HG02943 (cell line): ENCODE data around the gene CHST6.
"Not testable (repeated sequence)": the region's sequence is repeated elsewhere in the genome, so short reads cannot be mapped to it uniquely, and the experiment has no call there.

Experiments used
- ATAC-seq: cut with Tn5 transposase; IDR thresholded peaks from one replicate; pipeline ENCODE4 v1.9.1; 2021; ENCODE audit warnings: mild to moderate bottlenecking, low read depth, moderate library complexity; ENCODE audit not compliant: unreplicated experiment

The CHST6 gene

DNA sequence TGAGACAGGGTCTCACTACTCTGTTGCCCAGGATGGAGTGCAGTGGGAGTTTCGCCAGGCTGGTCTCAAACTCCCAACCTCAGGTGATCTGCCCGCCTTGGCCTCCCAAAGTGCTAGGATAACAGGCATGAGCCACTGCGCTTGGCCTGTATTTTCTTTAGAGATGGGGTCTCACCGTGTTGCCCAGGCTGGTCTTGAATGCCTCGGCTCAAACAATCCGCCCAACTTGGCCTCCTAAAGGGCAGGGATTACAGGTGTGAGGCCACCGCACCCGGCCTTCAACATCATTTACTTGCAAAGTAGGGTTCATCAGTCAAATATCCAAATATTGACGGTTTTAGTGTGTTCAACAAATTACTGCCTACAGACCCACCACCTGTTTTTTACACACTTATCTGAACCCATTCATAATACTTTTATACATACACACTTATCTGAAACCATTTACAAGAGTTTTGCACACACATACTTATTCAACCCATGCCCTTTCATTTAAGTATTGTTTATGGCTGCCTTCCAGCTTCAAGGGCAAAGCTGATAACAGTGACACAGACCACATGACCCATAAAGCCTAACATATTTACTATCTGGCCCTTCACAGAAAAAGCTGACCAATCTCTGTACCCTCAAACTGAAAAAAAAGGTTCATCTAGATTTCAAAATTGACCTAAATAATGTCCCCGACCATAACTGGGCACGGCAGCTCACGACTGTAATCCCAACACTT, 42.6 kb downstream of the CHST6 start:
- no peak for ATAC-seq

- ATAC-seq, result no peak
Observed at GRCh38 chr16:75446416-75446815, 48.8 kb downstream of the CHST6 start.

DNA sequence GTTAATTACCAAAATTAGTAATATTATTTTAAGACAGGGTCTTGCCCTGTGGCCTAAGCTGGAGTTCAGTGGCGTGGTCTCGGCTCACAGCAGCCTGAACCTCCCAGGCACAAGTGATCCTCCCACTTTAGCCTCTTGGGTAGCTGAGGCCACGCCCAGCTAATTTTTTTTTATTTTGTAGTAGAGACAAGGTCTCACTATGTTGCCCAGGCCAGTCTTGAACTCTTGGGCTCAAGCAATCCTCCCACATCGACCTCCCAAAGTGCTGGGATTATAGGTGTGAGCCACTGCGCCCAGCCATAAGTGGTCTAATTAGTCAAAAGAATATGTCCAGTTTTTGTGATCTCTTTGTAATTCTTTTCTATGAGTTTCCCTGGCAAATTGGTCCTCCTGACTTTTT, 49.9 kb downstream of the CHST6 start:
- no peak for ATAC-seq

DNA sequence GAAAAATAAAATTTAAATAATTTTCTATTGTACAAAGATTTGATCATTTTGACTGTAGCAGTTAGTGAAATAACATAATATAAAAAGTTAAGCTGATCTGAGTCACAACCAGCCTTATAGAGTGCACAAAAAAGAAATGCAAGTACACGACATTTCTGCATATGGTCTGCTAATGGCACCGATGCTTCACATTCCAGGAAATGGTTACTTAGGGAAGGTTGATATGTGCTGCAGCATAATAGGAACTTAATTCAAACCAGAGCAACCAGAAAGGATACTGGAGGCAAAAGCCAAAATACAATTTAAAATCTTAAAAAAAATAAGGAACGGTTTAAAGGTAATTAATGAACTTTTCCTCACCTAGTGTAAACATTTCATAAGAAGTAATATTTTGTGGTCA, 51.9 kb downstream of the CHST6 start:
- ATAC-seq, result no peak

DNA sequence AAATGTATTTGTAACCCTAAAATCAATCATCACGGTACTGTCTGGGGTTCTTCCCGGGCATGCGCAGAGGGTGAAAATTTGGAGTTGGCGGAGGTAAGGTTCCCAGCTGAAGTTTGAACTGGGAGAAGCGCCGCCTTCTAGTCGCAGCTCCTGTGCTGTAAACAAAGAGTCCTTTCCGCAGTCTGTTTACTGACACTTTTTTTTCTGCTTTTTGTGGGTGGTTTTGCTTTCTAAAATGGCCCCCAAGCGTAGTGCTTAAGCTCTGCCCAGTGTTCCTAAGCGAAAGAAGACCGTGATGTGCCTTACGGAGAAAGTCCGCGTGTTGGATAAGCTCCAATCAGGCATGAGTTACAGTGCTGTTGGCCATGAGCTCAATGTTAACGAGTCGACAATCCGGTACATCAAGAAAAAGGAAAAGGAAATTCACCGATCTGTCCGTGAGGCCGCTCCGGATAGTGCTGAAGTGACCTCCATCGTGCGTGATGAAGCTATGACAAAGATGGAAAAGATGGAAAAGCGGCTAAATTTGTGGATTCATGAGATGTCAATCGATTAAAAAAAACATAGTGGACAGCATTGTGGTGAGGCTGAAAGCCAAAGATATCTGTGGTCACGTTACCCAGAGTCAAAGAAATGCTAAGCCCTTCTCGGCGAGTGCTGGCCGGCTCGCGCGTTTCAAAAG, 61.4 kb downstream of the CHST6 start:
- peak; percentile 66 for ATAC-seq

DNA sequence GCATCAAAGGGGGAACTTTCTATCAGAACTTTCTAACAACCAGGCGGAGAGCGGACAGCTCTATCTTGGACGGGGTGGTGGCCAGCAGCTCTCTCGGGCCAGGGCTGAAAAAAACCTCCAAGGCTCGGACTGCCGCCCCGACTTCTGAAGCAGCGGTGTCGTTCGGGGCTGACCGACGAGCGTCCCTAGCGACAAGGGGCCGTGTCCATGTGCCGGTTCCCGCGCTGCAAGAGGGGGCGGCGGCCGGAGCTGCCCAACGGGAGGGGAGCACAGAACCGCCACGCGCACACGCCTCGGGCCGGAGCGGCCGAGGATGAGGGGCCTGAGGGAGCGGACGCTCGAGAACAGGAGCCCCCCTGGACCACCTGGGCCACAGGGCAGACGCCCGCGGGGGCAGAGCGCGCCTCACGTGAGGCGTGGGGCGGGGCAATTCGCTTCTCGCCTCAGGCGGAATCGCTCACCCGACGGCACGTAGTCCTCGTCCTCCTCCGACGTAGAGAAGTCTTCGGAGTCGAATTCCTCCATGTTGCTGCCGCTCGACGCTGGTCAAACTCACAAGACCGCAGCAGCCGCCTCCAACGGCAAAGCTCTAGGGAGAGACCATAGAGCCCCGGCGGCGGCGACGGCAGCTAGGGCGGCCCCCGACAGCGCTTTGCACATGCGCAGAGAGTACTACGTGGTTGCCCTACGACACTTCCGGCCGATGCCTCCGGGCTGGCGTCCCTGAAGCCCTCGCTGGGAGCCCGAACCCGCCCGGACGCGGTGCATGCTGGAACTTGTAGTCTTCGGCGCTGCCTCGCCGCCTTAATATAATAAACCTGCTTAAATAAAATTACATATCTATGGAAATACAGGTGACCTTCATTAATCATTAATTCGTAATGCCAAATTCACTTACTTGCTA, 62.2 kb downstream of the CHST6 start, which contains the start of gene CFDP1:
TSS of gene CFDP1 (minus strand) at position 676 of the 904 bp plus-strand sequence. CDS start at position 525, 151 bp downstream.
- ATAC-seq, result peak; percentile 89

DNA sequence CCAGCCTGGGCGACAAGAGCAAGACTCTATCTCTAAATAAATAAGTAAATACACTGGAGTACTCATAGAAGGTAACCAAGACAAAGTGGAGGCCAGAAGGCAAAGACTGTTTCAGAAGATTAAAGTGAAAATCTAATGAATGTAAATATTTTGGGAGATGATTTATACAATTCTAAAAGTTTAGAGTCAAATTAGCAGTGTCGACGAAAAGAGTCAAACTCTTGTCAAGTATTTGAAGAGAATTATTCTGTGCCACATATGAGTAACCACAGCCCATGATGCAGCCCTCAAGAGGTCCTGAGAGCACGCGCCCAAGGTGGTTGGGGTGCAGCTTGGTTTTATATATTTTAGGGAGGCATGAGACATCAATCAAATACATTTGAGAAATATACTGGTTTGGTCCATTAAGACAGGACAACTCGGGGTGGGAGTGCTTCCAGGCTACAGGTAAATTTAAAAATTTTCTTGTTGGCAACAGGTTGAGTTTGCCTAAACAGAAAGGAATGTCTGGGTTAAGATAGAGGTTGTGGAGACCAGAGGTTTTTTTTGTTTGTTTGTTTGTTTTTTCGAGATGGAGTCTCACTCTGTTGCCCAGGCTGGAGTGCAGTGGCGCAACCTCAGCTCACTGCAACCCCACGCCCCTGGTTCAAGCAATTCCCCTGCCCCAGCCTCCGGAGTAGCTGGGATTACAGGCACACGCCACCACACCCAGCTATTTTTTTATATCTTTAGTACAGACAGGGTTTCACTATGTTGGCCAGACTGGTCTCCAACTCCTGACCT, 65.4 kb downstream of the CHST6 start:
- ATAC-seq, result no peak

- ATAC-seq, result not testable (repeated sequence)
Observed at GRCh38 chr16:75426524-75426923, 68.7 kb downstream of the CHST6 start.

GRCh38 chr16:75424105-75424762, 71.0 kb downstream of the CHST6 start:
- ATAC-seq, result not testable (repeated sequence)

DNA sequence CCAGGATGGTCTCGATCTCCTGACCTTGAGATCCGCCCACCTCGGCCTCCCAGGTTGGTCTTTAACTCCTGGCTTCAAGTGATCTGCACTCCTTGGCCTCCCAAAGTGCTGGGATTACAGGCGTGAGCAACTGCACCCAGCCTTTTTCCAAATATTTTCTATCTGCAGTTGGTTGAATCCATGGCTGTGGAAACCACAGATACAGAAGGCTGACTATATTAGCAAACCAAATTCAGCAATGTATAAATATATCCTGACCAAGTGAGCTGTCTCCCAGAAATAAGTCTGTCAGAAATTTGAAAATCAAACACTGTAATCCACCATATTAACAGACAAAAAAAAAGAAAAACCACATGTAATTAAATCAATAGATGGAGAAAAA, 71.5 kb downstream of the CHST6 start:
- ATAC-seq, result no peak
